ENCODE measurements around the gene TOPAZ1.

DNA sequence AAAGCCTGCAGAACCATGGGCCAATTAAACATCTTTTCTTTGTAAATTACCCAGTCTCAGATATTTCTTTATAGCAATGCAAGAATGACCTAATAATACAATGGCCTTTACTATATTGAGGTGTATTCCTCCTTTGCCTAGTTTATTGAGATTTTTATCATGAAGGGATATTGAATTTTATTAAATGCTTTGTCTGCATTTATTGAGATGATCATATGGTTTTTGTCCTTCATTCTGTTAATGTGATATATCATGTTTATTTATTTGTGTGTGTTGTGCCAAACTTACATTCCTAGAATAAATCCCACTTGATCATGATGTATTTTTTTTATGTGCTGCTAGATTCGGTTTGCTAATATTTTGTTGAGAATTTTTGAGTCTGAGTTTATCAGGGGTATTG lies 36.2 kb downstream of the TOPAZ1 start:
- no peak for TF ChIP-seq CTCF (IDR thresholded peaks at IDR 0.05; ENCODE audit: low read depth, low read length)
- TF ChIP-seq EZH2phosphoT487 (IDR thresholded peaks at IDR 0.05; ENCODE audit: low read depth) = no peak

All from OCI-LY3 (cell line).